Upper lobe of right lung (tissue), 1 donor: Measurements from ENCODE around the gene BPIFB6. TPM values are rescaled to one million over a fixed set of nuclear protein-coding genes. Genes with fewer than 3 reads are reported as not detected.

ENCODE experiments used
- ATAC-seq: fragments of 200-7000 bp; cut with Tn5 transposase; one replicate; pipeline ENCODE4 v1.9.1; 2020; ENCODE audit warnings: mild to moderate bottlenecking, moderate library complexity
- DNase-seq: peaks from one replicate; pipeline ENCODE4 v3.0.0-alpha.2; 2020
- H3K27ac ChIP-seq: fragments of 200-600 bp; one replicate; pipeline ENCODE4 v1.8.0; 2022
- H3K27me3 ChIP-seq: fragments of 200-600 bp; one replicate; pipeline ENCODE4 v1.8.0; 2022; ENCODE audit warnings: mild to moderate bottlenecking
- H3K36me3 ChIP-seq: fragments of 200-600 bp; one replicate; pipeline ENCODE4 v1.8.0; 2022
- H3K4me1 ChIP-seq: fragments of 200-600 bp; one replicate; pipeline ENCODE4 v1.8.0; 2022
- H3K4me3 ChIP-seq: fragments of 200-600 bp; one replicate; pipeline ENCODE4 v1.8.0; 2022; ENCODE audit warnings: mild to moderate bottlenecking
- H3K9me3 ChIP-seq: fragments of 200-600 bp; one replicate; pipeline ENCODE4 v1.8.0; 2022
- intact Hi-C: fragments of 100-400 bp; cut with DNase I; formaldehyde crosslinking; loops from one replicate; pipeline ENCODE4 v1.11.0; 2022
- total RNA-seq: library from RNA; stranded (reverse); fragmentation: NEBNext Ultra II Directional; extraction: Animal tissue kit (Norgen Biotek cat#: 25700); gene quantifications from one replicate; pipeline ENCODE4 v1.2.1, GENCODE V29; 2021
- TF ChIP-seq, protein P1 (sequence below): fragments of 200-600 bp; IDR thresholded peaks from one replicate; pipeline ENCODE4 v1.8.0; 2022; ENCODE audit warnings: antibody characterized with exemption
- donor health status: DM: no; HTN: yes; CAD: no; lungs with severe emphysema.

Gene BPIFB6
- total RNA-seq, 1 donor from 2014 or later = not detected

DNA sequence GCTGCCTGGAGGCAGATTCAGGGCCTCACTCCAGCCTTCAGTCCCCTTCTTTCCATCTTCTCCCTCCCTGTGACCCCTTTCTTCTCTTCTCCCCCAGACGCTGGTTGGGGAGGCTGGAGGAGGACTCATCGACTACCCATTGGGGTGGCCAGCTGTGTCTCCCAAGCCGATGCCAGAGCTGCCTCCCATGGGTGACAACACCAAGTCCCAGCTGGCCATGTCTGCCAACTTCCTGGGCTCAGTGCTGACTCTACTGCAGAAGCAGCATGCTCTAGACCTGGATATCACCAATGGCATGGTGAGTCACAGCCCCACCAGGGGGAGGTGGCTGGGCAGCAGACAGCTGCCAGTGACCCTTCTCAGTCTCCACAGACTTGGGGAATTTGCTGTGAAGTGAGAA, 60.9 kb downstream of the BPIFB6 start:
- intact Hi-C loops = no loop called here
- no peak for DNase-seq
- TF ChIP-seq, protein P1, sequence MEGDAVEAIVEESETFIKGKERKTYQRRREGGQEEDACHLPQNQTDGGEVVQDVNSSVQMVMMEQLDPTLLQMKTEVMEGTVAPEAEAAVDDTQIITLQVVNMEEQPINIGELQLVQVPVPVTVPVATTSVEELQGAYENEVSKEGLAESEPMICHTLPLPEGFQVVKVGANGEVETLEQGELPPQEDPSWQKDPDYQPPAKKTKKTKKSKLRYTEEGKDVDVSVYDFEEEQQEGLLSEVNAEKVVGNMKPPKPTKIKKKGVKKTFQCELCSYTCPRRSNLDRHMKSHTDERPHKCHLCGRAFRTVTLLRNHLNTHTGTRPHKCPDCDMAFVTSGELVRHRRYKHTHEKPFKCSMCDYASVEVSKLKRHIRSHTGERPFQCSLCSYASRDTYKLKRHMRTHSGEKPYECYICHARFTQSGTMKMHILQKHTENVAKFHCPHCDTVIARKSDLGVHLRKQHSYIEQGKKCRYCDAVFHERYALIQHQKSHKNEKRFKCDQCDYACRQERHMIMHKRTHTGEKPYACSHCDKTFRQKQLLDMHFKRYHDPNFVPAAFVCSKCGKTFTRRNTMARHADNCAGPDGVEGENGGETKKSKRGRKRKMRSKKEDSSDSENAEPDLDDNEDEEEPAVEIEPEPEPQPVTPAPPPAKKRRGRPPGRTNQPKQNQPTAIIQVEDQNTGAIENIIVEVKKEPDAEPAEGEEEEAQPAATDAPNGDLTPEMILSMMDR = no peak
- no peaks in the 10 kb centered on the region for H3K4me1 ChIP-seq
- H3K9me3 ChIP-seq = no peaks in the 10 kb centered on the region
- H3K36me3 ChIP-seq = no peaks in the 10 kb centered on the region
- H3K27ac ChIP-seq = no peak overlapping the region
- no peak for ATAC-seq
- no peaks in the 10 kb centered on the region for H3K27me3 ChIP-seq
- H3K4me3 ChIP-seq = no peak overlapping the region

DNA sequence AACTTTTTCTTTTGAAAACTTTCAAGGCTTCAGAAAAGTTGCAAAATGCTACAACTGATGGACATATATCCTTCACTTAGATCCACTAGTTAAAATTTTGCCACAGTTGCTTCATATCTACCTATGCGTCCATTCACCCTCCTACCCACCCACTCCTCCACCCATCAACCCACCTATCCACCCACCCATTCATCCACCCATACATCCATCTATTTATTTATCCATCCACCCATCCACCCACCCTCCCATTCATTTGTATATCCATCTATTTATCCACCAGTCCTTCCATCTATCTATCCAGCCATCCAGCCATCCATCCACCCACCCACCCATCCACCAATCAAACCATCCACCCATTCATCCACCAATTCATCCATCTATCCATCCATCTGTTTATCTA, 61.6 kb downstream of the BPIFB6 start:
- intact Hi-C loops = no loop called here

DNA sequence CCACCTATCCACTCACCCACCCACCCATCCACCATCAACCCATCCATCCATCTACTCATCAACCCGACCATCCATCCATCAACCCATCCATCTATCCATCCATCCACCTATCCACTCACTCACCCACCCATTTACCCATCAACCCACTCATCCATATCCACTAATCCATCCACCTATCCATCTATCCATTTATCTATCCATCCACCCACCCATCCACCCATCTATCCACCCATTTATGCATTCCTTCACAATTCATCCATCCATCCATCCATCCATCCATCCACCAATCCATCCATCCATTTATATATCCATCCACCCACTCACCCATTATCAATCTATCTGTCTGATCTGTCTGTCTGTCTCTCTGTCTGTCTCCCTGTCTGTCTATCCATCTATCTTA, 62.1 kb downstream of the BPIFB6 start:
- no peak overlapping the region for H3K27ac ChIP-seq

More for the DNA sequence above, 61.6 kb downstream of the BPIFB6 start:
- Histone ChIP-seq H3K9me3 (no peaks in the 10 kb centered on the region), H3K27me3 (no peaks in the 10 kb centered on the region), H3K4me3 (no peak overlapping the region), H3K27ac (no peak overlapping the region), H3K36me3 (no peaks in the 10 kb centered on the region), H3K4me1 (no peaks in the 10 kb centered on the region)
- ATAC-seq (no peak), DNase-seq (no peak)
- TF ChIP-seq, protein P1 = no peak

More for the DNA sequence above, 62.1 kb downstream of the BPIFB6 start:
- ATAC-seq (no peak), DNase-seq (no peak)
- H3K4me3 ChIP-seq = no peak overlapping the region
- intact Hi-C loops = no loop called here
- no peaks in the 10 kb centered on the region for H3K9me3 ChIP-seq
- no peaks in the 10 kb centered on the region for H3K27me3 ChIP-seq
- no peaks in the 10 kb centered on the region for H3K36me3 ChIP-seq
- TF ChIP-seq, protein P1 = no peak
- no peaks in the 10 kb centered on the region for H3K4me1 ChIP-seq

Other genes starting within 250 kb of the BPIFB6 start
- gene MAPRE1, start 211.7 kb upstream of the BPIFB6 start, total RNA-seq = 88.5 TPM
- 0.72 TPM for gene EFCAB8, start 172.7 kb upstream of the BPIFB6 start, total RNA-seq
- gene SUN5, start 27.2 kb upstream of the BPIFB6 start, total RNA-seq = not detected
- not detected for gene BPIFB2, start 23.9 kb upstream of the BPIFB6 start, total RNA-seq
- not detected for gene BPIFB3, start 22.3 kb downstream of the BPIFB6 start, total RNA-seq
- gene BPIFB4, start 48.0 kb downstream of the BPIFB6 start, total RNA-seq = not detected
- gene BPIFA2, start 136.5 kb downstream of the BPIFB6 start, total RNA-seq = not detected
- not detected for gene BPIFA3, start 185.7 kb downstream of the BPIFB6 start, total RNA-seq
- gene BPIFA1, start 204.3 kb downstream of the BPIFB6 start, total RNA-seq = not detected